SIG-M5 (cell line): ENCODE measurements around the gene IKZF1.

Experiments
- DNase-seq: peaks from one replicate; lab custom pipeline; 2025; lab: John Stamatoyannopoulos, UW

The IKZF1 gene

GRCh38 chr7:50304129-50304910 lies at the start of gene IKZF1:
Gene IKZF1 (plus strand): TSS chr7:50304716. CDS start chr7:50319062, 14,346 bp downstream.
- peak; percentile 25 for DNase-seq

GRCh38 chr7:50261593-50261992 lies 42.9 kb upstream of the IKZF1 start:
- no peak for DNase-seq

- no peak for DNase-seq
Observed at GRCh38 chr7:50262446-50262845, 42.1 kb upstream of the IKZF1 start.

- DNase-seq, result no peak
Observed at GRCh38 chr7:50262916-50263690, 41.4 kb upstream of the IKZF1 start.

GRCh38 chr7:50264908-50265307 lies 39.6 kb upstream of the IKZF1 start:
- no peak for DNase-seq

GRCh38 chr7:50265968-50266634 lies 38.4 kb upstream of the IKZF1 start:
- no peak for DNase-seq

- DNase-seq, result peak; percentile 92
Observed at GRCh38 chr7:50266635-50267386, 37.7 kb upstream of the IKZF1 start.

- DNase-seq, result no peak
Observed at GRCh38 chr7:50267525-50268041, 36.9 kb upstream of the IKZF1 start.

- DNase-seq, result no peak
Observed at GRCh38 chr7:50268223-50268622, 36.3 kb upstream of the IKZF1 start.

GRCh38 chr7:50268990-50269389 lies 35.5 kb upstream of the IKZF1 start:
- no peak for DNase-seq

GRCh38 chr7:50270531-50271018 lies 33.9 kb upstream of the IKZF1 start:
- no peak for DNase-seq

GRCh38 chr7:50272808-50273207 lies 31.7 kb upstream of the IKZF1 start:
- no peak for DNase-seq

GRCh38 chr7:50273301-50273700 lies 31.2 kb upstream of the IKZF1 start:
- DNase-seq, result no peak

- DNase-seq, result peak; percentile 28
Observed at GRCh38 chr7:50273870-50274269, 30.6 kb upstream of the IKZF1 start.

- no peak for DNase-seq
Observed at GRCh38 chr7:50274361-50274760, 30.2 kb upstream of the IKZF1 start.

GRCh38 chr7:50275430-50275829 lies 29.1 kb upstream of the IKZF1 start:
- DNase-seq, result no peak

- DNase-seq, result peak; percentile 29
Observed at GRCh38 chr7:50276483-50276882, 28.0 kb upstream of the IKZF1 start.

GRCh38 chr7:50278120-50278519 lies 26.4 kb upstream of the IKZF1 start:
- DNase-seq, result no peak

- DNase-seq, result peak; percentile 32
Observed at GRCh38 chr7:50281680-50282445, 22.7 kb upstream of the IKZF1 start.

GRCh38 chr7:50282813-50283605 lies 21.5 kb upstream of the IKZF1 start:
- no peak for DNase-seq
